GM06990 (cell line): ENCODE data around the gene CCDC85B.
"Not testable (repeated sequence)": the region's sequence is repeated elsewhere in the genome, so short reads cannot be mapped to it uniquely, and the experiment has no call there.

Experiments used
- DNase-seq: peaks from one replicate; pipeline ENCODE4 v3.0.0-alpha.2; 2011; ENCODE audit not compliant: insufficient read length; ENCODE audit errors: extremely low read depth
- H3K27me3 ChIP-seq: replicated peaks from 2 replicates; pipeline ENCODE4 v1.6.0; 2011; ENCODE audit warnings: low read length; ENCODE audit not compliant: control insufficient read depth, insufficient read depth
- H3K36me3 ChIP-seq: 2 replicates; pipeline ENCODE4 v1.5.1; 2011; ENCODE audit warnings: low read length; ENCODE audit not compliant: control insufficient read depth, insufficient read depth
- H3K4me3 ChIP-seq: replicated peaks from 2 replicates; pipeline ENCODE4 v1.5.1; 2011; ENCODE audit warnings: low read depth, mild to moderate bottlenecking, control low read depth, low read length
- CTCF ChIP-seq: IDR thresholded peaks from 2 replicates; pipeline ENCODE4 v1.5.1; 2011; ENCODE audit warnings: low read length, control low read depth, mild to moderate bottlenecking, inconsistent platforms; ENCODE audit not compliant: insufficient read depth, poor library complexity, severe bottlenecking

CCDC85B gene

GRCh38 chr11:65887723-65888162, 2.7 kb upstream of the CCDC85B start:
- peaks cover 26% of the 10 kb centered on the region for H3K36me3 ChIP-seq

GRCh38 chr11:65888163-65888814, 2.2 kb upstream of the CCDC85B start, which contains the start of gene FIBP:
TSS of gene FIBP (minus strand) at chr11:65888471. CDS start at chr11:65888418, 53 bp downstream.
- H3K4me3 ChIP-seq = peak within 1 kb of the TSS; percentile 96
- TF ChIP-seq CTCF = peak; percentile 85
- peak; percentile 98 for DNase-seq
- peaks cover 21% of the 10 kb centered on the region for H3K36me3 ChIP-seq
- H3K27me3 ChIP-seq = no peaks in the 10 kb centered on the region

More at GRCh38 chr11:65887723-65888162, 2.7 kb upstream of the CCDC85B start:
- no peak for DNase-seq
- Histone ChIP-seq H3K27me3 (no peaks in the 10 kb centered on the region), H3K4me3 (peak overlapping the region; percentile 96)
- TF ChIP-seq CTCF = no peak

DNA sequence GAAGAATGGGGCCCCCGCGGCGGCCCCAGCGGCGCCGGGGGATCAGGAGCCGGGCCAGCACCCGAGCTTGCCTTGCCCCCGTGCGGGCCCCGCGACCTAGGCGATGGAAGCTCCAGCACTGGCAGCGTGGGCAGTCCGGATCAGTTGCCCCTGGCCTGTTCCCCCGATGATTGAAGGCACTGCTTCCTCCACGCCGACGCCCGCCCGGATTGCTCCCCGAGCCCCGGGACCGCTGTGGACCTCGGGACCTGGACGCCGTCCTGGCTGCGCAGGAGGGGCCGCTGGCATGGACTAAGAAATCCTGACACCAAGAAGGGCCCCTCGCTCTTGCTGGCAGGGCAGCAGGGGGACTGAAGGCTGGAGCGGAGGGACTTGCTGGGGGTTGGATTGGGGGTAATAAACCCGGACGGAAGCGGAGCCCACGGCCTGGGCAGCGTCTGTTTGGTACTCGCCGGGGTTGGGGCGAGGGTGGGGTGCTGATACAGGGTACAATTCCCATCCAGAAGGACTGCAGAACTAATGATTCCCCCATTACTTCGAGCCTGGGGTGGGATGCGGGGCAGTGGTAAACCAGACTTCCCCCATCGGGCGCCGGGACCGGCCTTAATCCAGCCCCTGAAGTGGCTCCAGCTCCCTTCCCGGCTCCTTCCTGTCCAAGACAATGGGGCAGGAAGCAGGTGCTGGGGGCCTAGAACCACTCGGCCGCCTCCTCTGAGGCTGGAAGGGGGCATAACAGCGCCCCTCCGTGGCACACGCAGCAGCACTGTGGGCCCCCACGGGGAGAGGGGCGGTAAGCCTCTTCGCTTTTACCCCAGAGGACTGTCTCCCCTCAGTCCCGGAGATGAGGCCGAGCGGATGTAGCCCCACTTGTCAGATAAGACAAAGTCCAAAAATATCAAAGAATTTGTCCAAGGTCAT, 1.0 kb downstream of the CCDC85B start:
- no peaks in the 10 kb centered on the region for H3K27me3 ChIP-seq
- H3K4me3 ChIP-seq = peak overlapping the region; percentile 89
- H3K36me3 ChIP-seq = no peaks in the 10 kb centered on the region; the same call in 1 of the 2 replicates
- peak; percentile 59 for DNase-seq
- peak; percentile 64 for TF ChIP-seq CTCF

DNA sequence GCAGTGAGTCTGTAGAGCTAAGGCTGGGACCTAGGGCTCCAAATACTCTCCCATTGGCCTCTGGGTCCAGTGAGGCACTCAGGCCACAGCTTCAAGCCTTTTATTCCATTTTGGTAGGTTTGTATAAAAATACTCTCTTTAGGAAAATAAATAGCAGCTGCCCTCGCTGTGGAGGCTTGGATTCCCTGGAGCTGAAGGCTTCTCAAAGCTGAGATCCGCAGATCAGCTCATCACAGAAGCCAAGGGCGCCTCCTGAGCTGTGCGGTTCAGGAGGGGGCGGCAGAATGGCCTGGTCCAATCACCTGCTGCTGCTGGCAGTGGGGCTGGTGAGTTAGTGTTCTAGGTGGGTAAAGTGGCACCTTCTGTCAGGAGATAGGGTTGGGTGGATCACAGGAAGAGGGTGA, 1.7 kb downstream of the CCDC85B start:
- H3K36me3 ChIP-seq, H3K27me3 ChIP-seq, DNase-seq: not testable (repeated sequence)
- peak overlapping the region; percentile 89 for H3K4me3 ChIP-seq

- no peak for TF ChIP-seq CTCF
- H3K36me3 ChIP-seq = no peaks in the 10 kb centered on the region; the same call in none of the 2 replicates
- H3K27me3 ChIP-seq = no peaks in the 10 kb centered on the region
- peak overlapping the region; percentile 89 for H3K4me3 ChIP-seq
- no peak for DNase-seq
Measured at GRCh38 chr11:65892661-65893317, 2.3 kb downstream of the CCDC85B start.

- no peak for DNase-seq
- no peak for TF ChIP-seq CTCF
- Histone ChIP-seq H3K27me3 (no peaks in the 10 kb centered on the region), H3K4me3 (peak overlapping the region; percentile 60), H3K36me3 (no peaks in the 10 kb centered on the region; the same call in none of the 2 replicates)
Measured at GRCh38 chr11:65894034-65894591, 3.6 kb downstream of the CCDC85B start.
